GM12878 (cell line): ENCODE measurements around the gene RBBP9. TPM values are rescaled to one million over a fixed set of nuclear protein-coding genes. Genes with fewer than 3 reads are reported as not detected.
A peak's percentile ranks its signal among the peaks of the same experiment; 100 is the strongest.

Experiments
- ATAC-seq: fragments of 200-7000 bp; cut with Tn5 transposase; 3 replicates; pipeline ENCODE4 v1.9.1; 2020; ENCODE audit warnings: mild to moderate bottlenecking, moderate library complexity
- BruUV-seq: library from RNA; stranded (reverse); fragments of 400-500 nt; replicated peaks from 2 replicates; lab custom pipeline; 2021; lab: Mats Ljungman, UMichigan
- CTCF ChIA-PET: fragments of 300-600 bp; sonication (Branson Sonifier 250); formaldehyde crosslinking; extraction: SDS; loops from one replicate; lab custom pipeline; 2021; ENCODE audit warnings: inconsistent platforms; lab: Yijun Ruan, JAX
- POLR2A ChIA-PET: fragments of 350-600 bp; formaldehyde crosslinking; extraction: SDS; loops from one replicate; lab custom pipeline; 2021; ENCODE audit warnings: inconsistent platforms; lab: Charles Lee
- RAD21 ChIA-PET: fragments of 300-600 bp; sonication (Branson Sonifier 250); formaldehyde crosslinking; loops from one replicate; lab custom pipeline; 2023; ENCODE audit warnings: antibody characterized with exemption; ENCODE audit not compliant: unreplicated experiment; lab: Charles Lee
- SMC1A ChIA-PET: fragments of 300-600 bp; sonication (Branson Sonifier 250); formaldehyde crosslinking; loops from one replicate; lab custom pipeline; 2023; ENCODE audit not compliant: unreplicated experiment, uncharacterized antibody; lab: Charles Lee
- DNase-seq: peaks from one replicate; pipeline ENCODE4 v3.0.0-alpha.2; 2011; ENCODE audit warnings: low read depth, low spot score
- FAIRE-seq: peaks from 3 replicates; lab custom pipeline; 2011; peaks lifted over from hg19 to GRCh38; lab: Jason Lieb, UNC
- H2AFZ ChIP-seq: 2 replicates; pipeline ENCODE4 v1.6.0; 2011; ENCODE audit warnings: low read depth, low read length, control low read depth; ENCODE audit not compliant: control insufficient read depth
- H3K27ac ChIP-seq: 2 replicates; pipeline ENCODE4 v1.5.1; 2011; ENCODE audit warnings: control low read depth; ENCODE audit not compliant: control insufficient read depth, insufficient read depth
- H3K27me3 ChIP-seq, 2 experiments: replicated peaks in 1 of 2; 2 replicates each; pipeline versions ENCODE4 v1.6.0 to v1.6.1; 2011; ENCODE audit warnings: low read length in 1 of 2; ENCODE audit not compliant: control insufficient read depth in 2 of 2, insufficient read depth in 2 of 2
- H3K36me3 ChIP-seq, 2 experiments: 2 replicates each; pipeline ENCODE4 v1.5.1; 2011; ENCODE audit warnings: low read length in 1 of 2; ENCODE audit not compliant: control insufficient read depth in 2 of 2, insufficient read depth in 2 of 2
- H3K4me1 ChIP-seq: 2 replicates; pipeline ENCODE4 v1.6.1; 2011; ENCODE audit warnings: mild to moderate bottlenecking, low read length, moderate library complexity, mixed read lengths; ENCODE audit not compliant: control insufficient read depth, insufficient read depth
- H3K4me2 ChIP-seq: 2 replicates; pipeline ENCODE4 v1.6.0; 2011; ENCODE audit warnings: control low read depth; ENCODE audit not compliant: control insufficient read depth, insufficient read depth
- H3K4me3 ChIP-seq: fragments of 200-600 bp; sonication (generic); 2 replicates; pipeline ENCODE4 v1.5.1; 2016
- H3K79me2 ChIP-seq: 2 replicates; pipeline ENCODE4 v1.6.0; 2011; ENCODE audit warnings: low read length; ENCODE audit not compliant: control insufficient read depth, insufficient read depth
- H3K9ac ChIP-seq: 2 replicates; pipeline ENCODE4 v1.8.0; 2011; ENCODE audit warnings: low read length, control low read depth, mixed read lengths; ENCODE audit not compliant: control insufficient read depth, insufficient read depth
- H3K9me3 ChIP-seq: replicated peaks from 3 replicates; pipeline ENCODE4 v1.5.1; 2011; ENCODE audit warnings: mild to moderate bottlenecking, low read length; ENCODE audit not compliant: control insufficient read depth, insufficient read depth
- H4K20me1 ChIP-seq: 2 replicates; pipeline ENCODE4 v1.6.0; 2011; ENCODE audit not compliant: control insufficient read depth, insufficient read depth
- RAD51 ChIP-seq: fragments of 450-650 bp; IDR thresholded peaks from 2 replicates; pipeline ENCODE4 v1.6.1; 2016; ENCODE audit warnings: moderate library complexity, mild to moderate bottlenecking, inconsistent platforms
- SMARCA5 ChIP-seq: fragments of 450-650 bp; IDR thresholded peaks from 2 replicates; pipeline ENCODE4 v1.6.1; 2017; ENCODE audit warnings: mild to moderate bottlenecking
- YY1 ChIP-seq: IDR thresholded peaks from 2 replicates; pipeline ENCODE4 v1.6.1; 2011; ENCODE audit warnings: low read depth, mild to moderate bottlenecking, low read length
- ZBTB33 ChIP-seq: fragments of 450-650 bp; IDR thresholded peaks from 2 replicates; pipeline ENCODE4 v1.6.1; 2017; ENCODE audit warnings: mild to moderate bottlenecking
- WGBS: methylation state at CpG from one replicate; pipeline ENCODE4 v1.1.6; 2016; ENCODE audit warnings: low lambda C conversion rate; ENCODE audit not compliant: insufficient replicate concordance, insufficient coverage; ENCODE audit errors: missing lambda C conversion rate; 5-methylcytosine and 5-hydroxymethylcytosine counted together
- in situ Hi-C: fragments of 300-500 bp; cut with MboI; formaldehyde crosslinking; loops from 9 replicates; pipeline ENCODE4 v1.14.3; 2018; ENCODE audit warnings: mixed read lengths
- intact Hi-C: fragments of 100-400 bp; cut with micrococcal nuclease; formaldehyde crosslinking; loops from one replicate; pipeline ENCODE4 v1.14.2; 2022; ENCODE audit not compliant: unreplicated experiment
- polyA plus RNA-seq, 11 experiments: library from polyadenylated mRNA; depleted of rRNA in 4 of 11; unstranded in 6 of 11; stranded (reverse) in 5 of 11; fragments of >200 nt; fragmentation: Nextera tagmentation in 4 of 11; fragmentation: Illumina TruSeq in 1 of 11; extraction: Ambion mirVana in 4 of 11; extraction: Trizol in 1 of 11; gene quantifications; 1 replicate in 1 of 11; 2 replicates in 10 of 11; pipeline versions ENCODE4 v1.2.1 to v1.2.3, GENCODE V29; 2011 to 2016; ENCODE audit warnings: inconsistent platforms in 2 of 11, missing spikeins in 2 of 11, low read depth in 1 of 11
- total RNA-seq, 4 experiments: library from RNA; depleted of rRNA in 3 of 4; stranded (reverse); fragments of >200 nt in 3 of 4; fragmentation: Illumina TruSeq in 1 of 4; extraction: Trizol in 1 of 4; gene quantifications; 2 replicates each; pipeline versions ENCODE4 v1.2.1 to v1.2.3, GENCODE V29; 2013 to 2021

The RBBP9 gene
- total and polyA plus RNA-seq, 10 of the 15 experiments (the other 5 are each of a cell fraction or from before 2014, with no cell fraction given) = 7.1 to 34.1 (median 16.0) TPM

- Histone ChIP-seq H3K27ac (peak overlapping the region; percentile 98), H3K4me1 (no peaks in the 10 kb centered on the region), H4K20me1 (no peaks in the 10 kb centered on the region), H3K36me3 (no peaks in the 10 kb centered on the region; a peak in 1 of 4 replicates), H3K27me3 (no peaks in the 10 kb centered on the region), H3K79me2 (peaks cover 19% of the 10 kb centered on the region), H3K4me3 (peak overlapping the region; percentile 80), H3K4me2 (peak overlapping the region; percentile 95), H3K9ac (peak overlapping the region; percentile 86), H2AFZ (peak overlapping the region; percentile 92), H3K9me3 (no peaks in the 10 kb centered on the region)
- DNase-seq (no peak), FAIRE-seq (no peak), ATAC-seq (peak; percentile 4; the same call in 1 of the 3 replicates)
- CTCF ChIA-PET = interaction anchor here (0.7 to 4.6 kb wide), 8 partner anchors 8 to 94 kb away, joined by 3 to 46 read pairs (median 6); partner anchors contain the start of genes DZANK1, POLR3F and RBBP9
- RAD21 ChIA-PET = interaction anchor here (1.2 to 3.3 kb wide), 8 partner anchors 10 to 564 kb away, joined by 4 to 67 read pairs (median 8); partner anchors contain the start of genes DZANK1, POLR3F, RBBP9 and SMIM26
- in situ Hi-C loops (loop anchor here (25.0 kb wide), 1 partner anchor 1506 kb away; the partner anchor contains the start of gene NAA20), intact Hi-C loops (loop anchor here (1.0 to 5.0 kb wide), 5 partner anchors 9 to 94 kb away; partner anchors contain the start of genes DTD1, DZANK1, POLR3F and RBBP9)
- BruUV-seq = no TSS peak
- 51% methylated on average over 8 of the region's 8 CpGs for WGBS
- SMC1A ChIA-PET = interaction anchor here (1.0 to 5.6 kb wide), 11 partner anchors 10 to 542 kb away, joined by 3 to 83 read pairs (median 4); partner anchors contain the start of genes DZANK1, POLR3F, RBBP9 and SMIM26
- 0 out of 2 replicates have a peak, but pooled peaks have one; percentile 26 for TF ChIP-seq SMARCA5
- no peak for TF ChIP-seq RAD51
- TF ChIP-seq YY1 = peak; percentile 10; the same call in 1 of the 2 replicates
- 0 out of 2 replicates have a peak, but pooled peaks have one; percentile 14 for TF ChIP-seq ZBTB33
- POLR2A ChIA-PET = interaction anchor here (0.7 to 5.2 kb wide), 12 partner anchors 9 to 432 kb away, joined by 3 to 96 read pairs (median 7); partner anchors contain the start of genes DZANK1, POLR3F, RBBP9 and ZNF133
These were observed 9.7 kb upstream of the RBBP9 start for GRCh38 chr20:18506744-18507143.
